Erythroblast (primary cell): Measurements from ENCODE around the gene WFDC6.

ENCODE experiments used
- GATA1 ChIP-seq: IDR thresholded peaks from 2 replicates; pipeline ENCODE4 v1.6.1; 2011; ENCODE audit warnings: low read depth, mild to moderate bottlenecking, control low read depth, low read length, moderate library complexity
- POLR2A ChIP-seq: IDR thresholded peaks from 2 replicates; pipeline ENCODE4 v1.6.1; 2011; ENCODE audit warnings: mild to moderate bottlenecking, low read length

DNA sequence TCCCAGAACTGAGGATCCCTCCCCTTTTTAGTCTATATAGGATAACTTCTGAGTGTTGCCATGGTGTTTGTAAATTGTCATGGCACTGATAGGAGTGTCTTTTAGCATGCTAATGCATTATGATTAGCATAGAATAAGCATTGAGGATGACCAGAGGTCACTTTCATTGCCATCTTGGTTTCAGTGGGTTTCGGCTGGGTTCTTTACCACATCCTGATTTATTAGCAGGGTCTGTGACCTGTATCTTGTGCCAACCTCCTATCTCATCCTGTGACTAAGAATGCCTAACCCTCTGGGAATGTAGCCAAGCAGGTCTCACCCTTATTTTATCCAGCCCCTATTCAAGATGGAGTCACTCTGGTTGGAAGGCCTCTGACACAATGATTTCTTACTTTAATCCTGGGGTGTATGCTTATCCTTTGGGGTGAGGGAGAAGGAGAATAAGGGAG lies 50.2 kb downstream of the WFDC6 start:
- TF ChIP-seq POLR2A = no peak
- TF ChIP-seq GATA1 = no peak
